ENCODE measurements around the gene AP3D1.
A peak's percentile ranks its signal among the peaks of the same experiment; 100 is the strongest.

Gene AP3D1

GRCh38 chr19:2193807-2194206 is 42.4 kb upstream of the AP3D1 start:
- no peak for TF ChIP-seq TAF1 (IDR thresholded peaks at IDR 0.05; ENCODE audit: low read depth, low read length)
- TF ChIP-seq POLR2AphosphoS5 (IDR thresholded peaks at IDR 0.05; ENCODE audit: low read depth, low read length) = no peak
- TF ChIP-seq SPI1 (IDR thresholded peaks at IDR 0.05; ENCODE audit: low read depth, low read length) = no peak
- TF ChIP-seq POU2F2 (IDR thresholded peaks at IDR 0.05; ENCODE audit: low read depth, low read length) = no peak
- TF ChIP-seq POLR2A (IDR thresholded peaks at IDR 0.05; ENCODE audit: low read depth, low read length) = no peak
- no peak for TF ChIP-seq PAX5 (IDR thresholded peaks at IDR 0.05; ENCODE audit: insufficient read depth, low read length, severe bottlenecking)
- DNase-seq (ENCODE audit: insufficient read length, low spot score) (no peak), FAIRE-seq (no peak)

GRCh38 chr19:2192862-2193261 is 41.5 kb upstream of the AP3D1 start:
- TF ChIP-seq POLR2A (IDR thresholded peaks at IDR 0.05; ENCODE audit: low read depth, low read length) = no peak
- no peak for TF ChIP-seq PAX5 (IDR thresholded peaks at IDR 0.05; ENCODE audit: insufficient read depth, low read length, severe bottlenecking)
- TF ChIP-seq TAF1 (IDR thresholded peaks at IDR 0.05; ENCODE audit: low read depth, low read length) = no peak
- TF ChIP-seq POU2F2 (IDR thresholded peaks at IDR 0.05; ENCODE audit: low read depth, low read length) = no peak
- no peak for TF ChIP-seq POLR2AphosphoS5 (IDR thresholded peaks at IDR 0.05; ENCODE audit: low read depth, low read length)
- no peak for TF ChIP-seq SPI1 (IDR thresholded peaks at IDR 0.05; ENCODE audit: low read depth, low read length)
- no peak for FAIRE-seq
- no peak for DNase-seq (ENCODE audit: insufficient read length, low spot score)

- DNase-seq (ENCODE audit: insufficient read length, low spot score) = no peak
- FAIRE-seq = no peak
- TF ChIP-seq POLR2A (IDR thresholded peaks at IDR 0.05; ENCODE audit: low read depth, low read length) (no peak), POU2F2 (IDR thresholded peaks at IDR 0.05; ENCODE audit: low read depth, low read length) (no peak), SPI1 (IDR thresholded peaks at IDR 0.05; ENCODE audit: low read depth, low read length) (no peak), TAF1 (IDR thresholded peaks at IDR 0.05; ENCODE audit: low read depth, low read length) (no peak), POLR2AphosphoS5 (IDR thresholded peaks at IDR 0.05; ENCODE audit: low read depth, low read length) (no peak), PAX5 (IDR thresholded peaks at IDR 0.05; ENCODE audit: insufficient read depth, low read length, severe bottlenecking) (no peak)
Observed at GRCh38 chr19:2191456-2192310, 40.3 kb upstream of the AP3D1 start.

- no peak for TF ChIP-seq POLR2A (IDR thresholded peaks at IDR 0.05; ENCODE audit: low read depth, low read length)
- TF ChIP-seq SPI1 (IDR thresholded peaks at IDR 0.05; ENCODE audit: low read depth, low read length) = no peak
- no peak for TF ChIP-seq TAF1 (IDR thresholded peaks at IDR 0.05; ENCODE audit: low read depth, low read length)
- TF ChIP-seq POU2F2 (IDR thresholded peaks at IDR 0.05; ENCODE audit: low read depth, low read length) = no peak
- TF ChIP-seq PAX5 (IDR thresholded peaks at IDR 0.05; ENCODE audit: insufficient read depth, low read length, severe bottlenecking) = no peak
- no peak for TF ChIP-seq POLR2AphosphoS5 (IDR thresholded peaks at IDR 0.05; ENCODE audit: low read depth, low read length)
- no peak for FAIRE-seq
- no peak for DNase-seq (ENCODE audit: insufficient read length, low spot score)
Observed at GRCh38 chr19:2190848-2191455, 39.6 kb upstream of the AP3D1 start.

GRCh38 chr19:2189880-2190279 is 38.5 kb upstream of the AP3D1 start:
- FAIRE-seq (no peak), DNase-seq (ENCODE audit: insufficient read length, low spot score) (no peak)
- TF ChIP-seq POLR2A (IDR thresholded peaks at IDR 0.05; ENCODE audit: low read depth, low read length) (no peak), POU2F2 (IDR thresholded peaks at IDR 0.05; ENCODE audit: low read depth, low read length) (no peak), SPI1 (IDR thresholded peaks at IDR 0.05; ENCODE audit: low read depth, low read length) (no peak), POLR2AphosphoS5 (IDR thresholded peaks at IDR 0.05; ENCODE audit: low read depth, low read length) (no peak), PAX5 (IDR thresholded peaks at IDR 0.05; ENCODE audit: insufficient read depth, low read length, severe bottlenecking) (no peak), TAF1 (IDR thresholded peaks at IDR 0.05; ENCODE audit: low read depth, low read length) (no peak)

- no peak for TF ChIP-seq TAF1 (IDR thresholded peaks at IDR 0.05; ENCODE audit: low read depth, low read length)
- TF ChIP-seq POLR2AphosphoS5 (IDR thresholded peaks at IDR 0.05; ENCODE audit: low read depth, low read length) = no peak
- no peak for TF ChIP-seq PAX5 (IDR thresholded peaks at IDR 0.05; ENCODE audit: insufficient read depth, low read length, severe bottlenecking)
- no peak for TF ChIP-seq POLR2A (IDR thresholded peaks at IDR 0.05; ENCODE audit: low read depth, low read length)
- no peak for TF ChIP-seq SPI1 (IDR thresholded peaks at IDR 0.05; ENCODE audit: low read depth, low read length)
- TF ChIP-seq POU2F2 (IDR thresholded peaks at IDR 0.05; ENCODE audit: low read depth, low read length) = no peak
- peak; percentile 76 for FAIRE-seq
- DNase-seq (ENCODE audit: insufficient read length, low spot score) = no peak
Observed at GRCh38 chr19:2188708-2189385, 37.5 kb upstream of the AP3D1 start.

GRCh38 chr19:2187159-2187558 is 35.8 kb upstream of the AP3D1 start:
- FAIRE-seq = peak; percentile 64
- no peak for TF ChIP-seq SPI1 (IDR thresholded peaks at IDR 0.05; ENCODE audit: low read depth, low read length)
- TF ChIP-seq PAX5 (IDR thresholded peaks at IDR 0.05; ENCODE audit: insufficient read depth, low read length, severe bottlenecking) = no peak
- no peak for TF ChIP-seq POLR2AphosphoS5 (IDR thresholded peaks at IDR 0.05; ENCODE audit: low read depth, low read length)
- no peak for TF ChIP-seq TAF1 (IDR thresholded peaks at IDR 0.05; ENCODE audit: low read depth, low read length)
- TF ChIP-seq POU2F2 (IDR thresholded peaks at IDR 0.05; ENCODE audit: low read depth, low read length) = no peak
- no peak for TF ChIP-seq POLR2A (IDR thresholded peaks at IDR 0.05; ENCODE audit: low read depth, low read length)
- no peak for DNase-seq (ENCODE audit: insufficient read length, low spot score)

GRCh38 chr19:2186071-2186846 is 34.9 kb upstream of the AP3D1 start:
- TF ChIP-seq POLR2AphosphoS5 (IDR thresholded peaks at IDR 0.05; ENCODE audit: low read depth, low read length) = no peak
- no peak for TF ChIP-seq TAF1 (IDR thresholded peaks at IDR 0.05; ENCODE audit: low read depth, low read length)
- no peak for TF ChIP-seq SPI1 (IDR thresholded peaks at IDR 0.05; ENCODE audit: low read depth, low read length)
- no peak for TF ChIP-seq POLR2A (IDR thresholded peaks at IDR 0.05; ENCODE audit: low read depth, low read length)
- no peak for TF ChIP-seq PAX5 (IDR thresholded peaks at IDR 0.05; ENCODE audit: insufficient read depth, low read length, severe bottlenecking)
- no peak for TF ChIP-seq POU2F2 (IDR thresholded peaks at IDR 0.05; ENCODE audit: low read depth, low read length)
- DNase-seq (ENCODE audit: insufficient read length, low spot score) (no peak), FAIRE-seq (no peak)

Measured in GM12891 (cell line).